Frontal cortex (tissue), 4 donors: ENCODE results near the gene NUP210. TPM values are rescaled to one million over a fixed set of nuclear protein-coding genes. Genes with fewer than 3 reads are reported as not detected.
A peak's percentile ranks its signal among the peaks of the same experiment; 100 is the strongest.

Source experiments
- DNase-seq, 2 donors: peaks; one replicate each; pipeline ENCODE4 v3.0.0; 2012; ENCODE audit warnings: low spot score in 2 of 2
- FAIRE-seq: peaks from 2 replicates; lab custom pipeline; 2012; peaks lifted over from hg19 to GRCh38; lab: Jason Lieb, UNC
- total RNA-seq: library from RNA; depleted of rRNA; stranded (reverse); fragments of >200 nt; gene quantifications from one replicate; pipeline ENCODE4 v1.2.3, GENCODE V29; 2014
- donor health status: control.
- donor health status: control.
- donor health status: control.

NUP210 gene
- total RNA-seq, 1 donor from 2014 or later, result 6.5 TPM

DNA sequence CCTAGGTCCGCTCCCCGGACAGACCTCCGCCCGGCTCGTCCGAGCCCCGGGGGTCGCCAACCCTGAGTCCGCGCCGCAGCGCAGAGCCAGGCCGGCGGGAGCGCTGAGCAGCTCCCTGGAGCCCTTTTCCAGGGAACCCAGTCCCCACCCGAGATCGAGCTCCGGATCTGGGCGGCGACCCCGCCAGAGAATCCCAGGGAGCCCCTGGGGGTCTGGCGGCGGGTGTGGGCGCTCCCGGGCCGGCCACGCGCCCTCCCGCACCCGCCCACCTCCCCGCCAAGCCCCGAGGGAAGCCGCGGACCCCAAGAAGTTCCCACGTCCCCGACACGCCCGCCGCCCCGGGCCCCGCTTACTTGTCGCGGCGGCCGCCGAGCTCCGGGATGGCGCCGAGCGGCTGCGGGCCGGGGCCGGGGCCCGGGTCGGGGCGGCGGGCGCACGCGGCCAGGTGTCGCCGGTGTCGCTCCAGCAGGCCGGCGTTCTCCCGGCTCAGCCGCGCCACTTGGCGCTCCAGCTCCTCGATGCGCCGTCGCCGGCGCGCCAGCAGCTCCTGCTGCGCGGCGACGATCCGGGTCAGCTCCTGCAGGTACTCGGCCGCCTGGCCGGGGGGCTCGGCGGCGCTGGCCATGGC is 137.7 kb downstream of the NUP210 start:
- DNase-seq (no peak), FAIRE-seq (no peak)

GRCh38 chr3:13281507-13282357 is 138.4 kb downstream of the NUP210 start:
- FAIRE-seq (no peak), DNase-seq (peak; percentile 49 to 68)

DNA sequence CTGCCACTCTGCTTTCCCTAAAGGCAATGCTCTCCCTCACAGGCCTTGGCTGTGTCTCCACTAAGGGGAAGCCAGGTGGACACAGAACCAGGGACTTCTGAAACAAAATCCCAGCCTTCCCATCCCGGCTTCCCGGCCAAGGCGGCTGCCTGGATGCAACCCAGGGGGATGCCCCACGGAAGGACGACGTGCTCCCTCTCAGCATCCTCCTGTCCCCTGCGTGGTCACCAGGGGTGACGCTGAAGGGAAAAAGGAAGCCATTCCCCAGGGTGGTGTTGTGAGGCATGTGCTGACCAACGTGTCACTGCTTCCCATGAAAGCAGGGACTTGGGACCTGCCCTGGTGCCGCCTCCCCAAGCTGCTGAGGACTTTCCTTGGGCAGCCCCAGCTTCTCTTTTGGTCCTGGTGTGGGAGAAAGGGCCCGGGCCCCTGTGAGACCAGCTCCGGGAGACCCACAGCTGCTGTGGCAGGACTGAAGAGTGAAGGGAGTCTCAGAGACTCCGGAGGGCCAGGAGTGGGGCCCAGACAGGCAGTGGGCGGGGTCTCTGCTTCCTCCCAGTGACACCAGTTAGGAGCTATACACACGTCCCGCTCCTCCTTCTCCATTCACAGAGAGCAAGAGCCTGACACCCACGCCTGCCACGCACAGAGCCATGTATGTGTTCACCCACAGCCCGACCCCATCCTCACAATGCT is 139.2 kb downstream of the NUP210 start:
- no peak for FAIRE-seq
- peak in 1 of 2 donors; percentile 27 for DNase-seq

DNA sequence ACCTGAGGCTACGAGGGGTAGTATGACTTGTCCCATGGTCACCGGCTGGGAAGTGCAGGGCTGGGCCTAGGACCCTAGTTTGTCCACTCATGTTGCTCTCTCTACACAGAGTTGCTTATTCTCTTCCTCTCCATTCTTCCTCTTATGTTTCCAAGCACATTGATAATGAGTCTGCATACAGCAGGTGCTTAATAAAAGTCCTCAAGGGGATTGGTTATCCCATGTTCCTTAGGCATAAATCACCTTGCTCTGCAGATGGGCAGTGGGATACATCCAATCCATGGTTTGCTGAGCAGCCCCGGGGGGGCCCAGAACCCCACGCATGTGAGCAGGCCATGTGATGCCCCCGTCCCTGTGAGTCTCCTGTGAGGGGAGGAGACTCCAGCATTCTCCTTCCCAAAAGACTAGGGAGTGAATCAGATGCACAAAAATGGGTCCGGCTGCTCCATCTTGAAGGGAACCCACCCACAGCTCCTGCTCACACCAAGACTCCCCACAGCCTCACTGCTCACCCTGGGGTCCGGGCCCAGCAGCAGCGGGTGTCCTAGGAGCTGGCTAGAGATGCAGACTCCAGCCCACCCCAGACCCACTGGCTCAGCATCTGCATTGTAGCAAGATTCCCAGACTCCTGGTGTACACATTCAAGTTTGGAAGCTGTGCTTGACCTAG is 139.9 kb downstream of the NUP210 start:
- DNase-seq (no peak), FAIRE-seq (no peak)

- no peak for FAIRE-seq
- no peak for DNase-seq
Observed at GRCh38 chr3:13279532-13279910, 140.6 kb downstream of the NUP210 start.

DNA sequence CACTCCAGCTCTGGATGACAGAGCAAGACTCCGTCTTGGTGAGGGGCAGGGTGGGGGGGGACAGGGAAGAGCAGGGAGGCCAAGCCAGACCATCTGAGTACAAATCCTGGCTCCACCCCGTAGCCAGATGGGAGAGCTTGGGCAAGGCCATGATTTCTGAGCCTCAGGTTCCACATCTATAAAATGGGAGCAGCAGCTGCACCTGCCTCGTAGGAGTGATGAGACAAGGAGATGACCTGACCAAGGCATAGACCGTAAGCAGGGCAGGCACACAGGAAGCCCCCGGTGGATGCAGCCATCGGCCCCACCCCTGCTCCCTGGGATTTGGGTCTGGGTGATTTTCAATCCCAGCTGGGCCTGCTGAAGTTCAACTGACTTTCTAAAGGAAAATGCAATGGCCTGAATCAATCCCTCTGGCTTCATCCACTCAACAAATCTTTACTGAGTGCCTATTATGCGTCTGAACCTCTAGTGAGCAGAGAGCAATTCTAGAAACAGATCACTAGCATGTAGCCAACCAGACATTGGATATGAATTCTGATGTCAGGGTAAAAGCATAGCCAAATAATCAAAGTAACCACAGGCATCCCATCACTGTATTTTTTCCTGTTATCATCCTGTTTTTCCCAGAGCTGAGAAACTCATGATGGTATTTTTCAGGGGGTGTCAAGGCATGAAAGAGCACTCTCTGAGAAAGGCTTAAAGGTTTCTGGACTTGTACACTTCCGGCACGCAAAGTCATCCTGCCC is 141.2 kb downstream of the NUP210 start:
- DNase-seq (no peak), FAIRE-seq (no peak)

DNA sequence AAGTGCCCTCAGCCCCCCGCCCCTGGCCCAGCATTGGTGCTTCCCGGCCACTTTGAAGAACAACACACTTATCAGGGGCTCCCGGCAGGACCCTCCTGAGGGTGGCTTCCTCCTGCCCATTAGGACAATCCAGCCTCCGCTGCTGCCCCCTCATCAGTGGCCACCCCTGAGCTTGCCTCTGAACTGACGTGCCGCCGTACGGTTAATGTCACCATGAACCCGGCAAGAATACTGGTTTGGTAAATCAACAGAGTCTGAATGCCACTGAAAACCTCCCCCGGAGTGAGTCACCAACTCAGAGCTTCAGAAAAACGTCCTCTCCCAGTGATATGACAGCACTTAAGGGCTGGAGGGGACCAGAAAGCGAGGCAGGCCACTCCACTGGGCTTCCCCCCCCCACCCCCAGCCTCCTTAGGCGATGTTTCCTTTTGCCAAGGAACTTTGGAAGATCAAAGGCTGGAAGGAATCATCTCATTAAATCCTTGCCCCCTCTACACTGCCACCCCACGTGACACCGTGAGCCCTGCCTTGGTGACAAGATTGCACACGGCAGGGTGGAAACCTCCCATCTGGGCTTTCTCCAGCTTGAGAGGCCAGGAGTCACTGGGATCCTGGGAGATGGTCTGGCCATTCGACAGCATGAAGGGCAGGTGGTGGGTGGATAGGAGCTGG is 142.1 kb downstream of the NUP210 start:
- FAIRE-seq, result no peak
- peak in 1 of 2 donors; percentile 31 for DNase-seq

GRCh38 chr3:13277196-13277813 is 142.8 kb downstream of the NUP210 start:
- peak in 1 of 2 donors; percentile 46 for DNase-seq
- no peak for FAIRE-seq

DNA sequence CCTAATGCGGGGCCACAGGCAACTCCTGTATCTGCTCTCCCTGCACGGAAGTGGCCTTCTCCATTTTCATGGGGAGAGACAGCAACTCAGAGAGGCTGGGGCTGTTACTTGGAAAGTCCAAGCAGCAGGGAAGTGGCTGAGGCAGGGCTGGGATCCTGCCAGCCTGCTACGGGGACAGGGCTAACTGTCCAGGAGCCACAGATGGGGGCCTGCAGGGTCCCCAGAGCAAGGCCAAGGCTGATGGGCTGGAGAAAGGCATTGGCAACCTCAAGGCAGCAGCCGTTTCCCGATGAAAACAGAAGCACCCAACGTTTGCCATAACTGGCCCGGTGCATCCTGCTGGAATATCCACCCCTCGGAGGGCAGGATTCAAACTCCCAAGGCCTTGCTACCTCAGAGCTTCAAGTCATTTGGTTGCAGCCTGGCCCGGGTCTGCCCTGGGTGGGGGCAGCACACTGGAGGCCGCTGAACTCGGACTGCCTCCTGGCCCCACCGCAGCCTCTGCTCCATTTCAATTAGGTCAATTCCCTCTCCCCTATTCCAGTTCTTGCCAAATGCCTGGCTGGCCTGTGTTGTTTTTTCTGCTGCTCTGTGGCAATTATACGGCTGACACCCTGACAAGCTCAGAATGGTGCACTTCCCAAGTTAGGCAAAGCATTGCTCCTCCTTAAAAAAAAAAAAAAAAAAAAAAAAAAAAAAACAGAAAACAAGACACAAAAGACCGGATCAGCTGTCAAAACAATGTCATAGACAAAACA is 143.5 kb downstream of the NUP210 start:
- FAIRE-seq (no peak), DNase-seq (peak in 1 of 2 donors; percentile 33)

GRCh38 chr3:13275376-13276005 is 144.6 kb downstream of the NUP210 start:
- no peak for FAIRE-seq
- DNase-seq, result no peak

GRCh38 chr3:13274551-13275332 is 145.4 kb downstream of the NUP210 start:
- FAIRE-seq, result no peak
- no peak for DNase-seq

DNA sequence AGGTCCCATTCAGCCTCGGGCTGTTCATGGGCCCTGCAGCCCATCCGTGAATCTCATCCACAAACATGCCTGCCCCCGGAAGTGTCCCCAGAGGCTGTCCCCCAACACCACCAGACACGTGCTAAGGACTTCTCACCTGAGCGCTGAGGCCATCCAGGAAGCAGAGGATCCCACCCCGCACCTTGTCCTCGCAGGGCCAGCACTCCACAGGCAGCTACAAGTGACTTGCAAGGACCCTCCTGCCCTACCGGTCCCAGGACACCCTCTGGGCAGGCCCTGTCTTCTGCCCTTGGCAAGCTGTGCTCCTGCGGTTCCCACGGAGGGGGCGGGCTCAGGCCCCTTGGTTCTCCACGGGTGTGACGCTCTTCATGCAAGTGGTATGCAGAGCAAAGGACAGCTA is 146.0 kb downstream of the NUP210 start:
- DNase-seq (no peak), FAIRE-seq (no peak)

DNA sequence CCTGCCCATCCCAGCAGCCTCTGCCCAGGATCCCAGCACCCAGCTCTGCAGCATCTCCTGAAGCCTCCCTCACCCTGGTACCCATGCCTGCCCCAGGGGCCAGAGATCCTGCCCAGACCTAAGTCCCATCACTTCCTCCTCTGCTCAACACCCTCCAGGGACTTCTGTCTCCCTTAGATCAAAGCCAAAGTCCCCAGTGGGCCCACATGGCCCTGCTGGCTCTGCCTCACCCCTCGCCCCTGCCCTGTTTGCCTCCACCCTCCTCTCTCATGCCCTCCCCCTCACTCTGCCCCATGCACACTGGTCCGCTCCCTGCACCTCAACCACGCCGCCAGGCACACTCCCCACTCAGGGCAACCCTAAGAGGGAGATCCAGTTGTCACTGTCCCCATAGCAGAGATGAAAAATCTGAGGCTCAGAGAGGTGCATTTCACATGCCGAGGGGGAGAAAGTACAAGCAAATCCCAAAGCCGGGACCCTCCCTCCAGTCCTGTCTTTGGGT is 146.5 kb downstream of the NUP210 start:
- DNase-seq (no peak), FAIRE-seq (no peak)

DNA sequence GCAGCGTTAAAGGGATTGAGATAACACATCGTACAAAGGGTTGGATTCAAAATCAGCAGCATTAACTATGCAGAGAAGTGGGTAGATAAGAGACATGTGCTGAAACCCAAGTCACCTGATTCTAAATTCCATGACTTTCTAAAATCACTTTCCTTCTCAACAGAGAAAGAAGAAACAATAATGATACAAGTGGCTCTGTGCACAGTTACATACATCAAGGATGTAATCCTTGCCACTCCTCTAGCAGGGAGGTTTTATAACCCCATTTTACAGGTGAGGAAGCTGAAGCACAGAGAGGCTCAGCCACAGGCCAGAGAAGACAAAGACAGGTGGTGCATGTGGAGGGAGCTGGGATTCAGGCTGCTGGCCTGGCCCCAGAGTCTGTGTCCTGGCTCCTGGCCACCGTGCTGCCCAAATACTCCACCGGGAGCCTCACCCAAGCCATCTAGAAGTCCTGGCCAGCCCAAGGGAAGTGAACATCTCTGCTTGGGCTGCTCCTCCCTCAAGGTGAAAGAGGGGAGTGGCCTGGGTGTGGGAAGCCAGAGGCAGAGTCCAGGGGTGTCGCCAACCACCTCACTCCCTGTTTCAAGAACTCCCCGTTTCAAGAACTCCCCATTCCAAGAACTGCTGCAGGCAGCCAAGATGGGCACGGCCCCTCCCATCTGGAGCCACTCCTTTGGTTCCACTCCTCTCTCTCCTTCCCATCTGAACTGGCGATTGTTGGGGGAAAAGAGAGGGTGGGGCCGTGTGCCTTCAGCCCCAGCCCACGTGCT is 147.1 kb downstream of the NUP210 start:
- no peak for FAIRE-seq
- DNase-seq, result no peak

DNA sequence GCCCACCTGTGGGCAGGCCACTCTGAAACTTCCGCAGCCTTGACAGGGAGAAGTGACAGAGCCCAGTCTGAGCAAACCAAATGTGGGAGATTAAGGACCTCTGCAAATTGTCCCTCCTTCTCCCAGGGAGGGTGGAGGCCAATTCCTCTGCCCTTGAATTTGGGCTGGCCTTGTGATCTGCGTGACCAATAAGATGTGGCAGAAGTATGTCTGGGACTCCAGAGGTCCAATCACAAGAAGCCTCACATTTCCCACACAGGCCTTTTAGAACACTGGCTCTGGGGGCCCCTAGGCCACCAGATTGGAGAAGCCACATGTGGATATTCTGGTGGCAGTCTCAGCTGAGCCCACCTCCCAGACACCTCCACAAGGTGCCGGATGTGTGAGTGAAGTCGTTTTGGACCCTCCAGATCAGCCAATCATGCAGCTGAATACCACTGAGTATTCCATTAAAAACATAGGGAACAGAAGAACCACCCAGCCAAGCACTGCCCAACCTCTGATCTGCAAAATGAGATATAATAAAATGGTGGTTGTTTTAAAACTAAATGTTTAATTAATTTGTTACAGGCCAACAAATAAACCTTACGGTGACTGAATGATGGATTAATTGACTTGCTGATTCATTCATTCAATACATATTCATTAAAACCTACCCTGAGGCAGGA is 150.3 kb downstream of the NUP210 start:
- FAIRE-seq (no peak), DNase-seq (no peak)
